GM12801 (cell line): ENCODE measurements around the gene COX7A2.

ENCODE experiments used
- CTCF ChIP-seq: IDR thresholded peaks from one replicate; pipeline ENCODE4 v1.5.1; 2011; ENCODE audit warnings: control low read depth; ENCODE audit not compliant: insufficient read length; ENCODE audit errors: extremely low read depth

COX7A2 gene

GRCh38 chr6:75243333-75244062, at the start of gene COX7A2:
COX7A2 (minus strand) TSS chr6:75243801; CDS start chr6:75243734, 67 bp downstream.
- TF ChIP-seq CTCF, result no peak

GRCh38 chr6:75292555-75292954, 49.0 kb upstream of the COX7A2 start:
- no peak for TF ChIP-seq CTCF

- no peak for TF ChIP-seq CTCF
These were observed 48.1 kb upstream of the COX7A2 start for GRCh38 chr6:75291744-75292143.

- TF ChIP-seq CTCF, result no peak
These were observed 47.7 kb upstream of the COX7A2 start for GRCh38 chr6:75291331-75291730.

- no peak for TF ChIP-seq CTCF
These were observed 46.7 kb upstream of the COX7A2 start for GRCh38 chr6:75290136-75290945.

- no peak for TF ChIP-seq CTCF
These were observed 44.4 kb upstream of the COX7A2 start for GRCh38 chr6:75288023-75288422.

GRCh38 chr6:75287424-75287823, 43.8 kb upstream of the COX7A2 start:
- TF ChIP-seq CTCF, result no peak
